RKO (cell line): ENCODE data around the gene SHANK3.

Experiments used
- DNase-seq: peaks from one replicate; pipeline ENCODE4 v3.0.0-alpha.2; 2016; ENCODE audit warnings: low spot score

Gene SHANK3

GRCh38 chr22:50678218-50678650, 5.6 kb downstream of the SHANK3 start:
- no peak for DNase-seq

DNA sequence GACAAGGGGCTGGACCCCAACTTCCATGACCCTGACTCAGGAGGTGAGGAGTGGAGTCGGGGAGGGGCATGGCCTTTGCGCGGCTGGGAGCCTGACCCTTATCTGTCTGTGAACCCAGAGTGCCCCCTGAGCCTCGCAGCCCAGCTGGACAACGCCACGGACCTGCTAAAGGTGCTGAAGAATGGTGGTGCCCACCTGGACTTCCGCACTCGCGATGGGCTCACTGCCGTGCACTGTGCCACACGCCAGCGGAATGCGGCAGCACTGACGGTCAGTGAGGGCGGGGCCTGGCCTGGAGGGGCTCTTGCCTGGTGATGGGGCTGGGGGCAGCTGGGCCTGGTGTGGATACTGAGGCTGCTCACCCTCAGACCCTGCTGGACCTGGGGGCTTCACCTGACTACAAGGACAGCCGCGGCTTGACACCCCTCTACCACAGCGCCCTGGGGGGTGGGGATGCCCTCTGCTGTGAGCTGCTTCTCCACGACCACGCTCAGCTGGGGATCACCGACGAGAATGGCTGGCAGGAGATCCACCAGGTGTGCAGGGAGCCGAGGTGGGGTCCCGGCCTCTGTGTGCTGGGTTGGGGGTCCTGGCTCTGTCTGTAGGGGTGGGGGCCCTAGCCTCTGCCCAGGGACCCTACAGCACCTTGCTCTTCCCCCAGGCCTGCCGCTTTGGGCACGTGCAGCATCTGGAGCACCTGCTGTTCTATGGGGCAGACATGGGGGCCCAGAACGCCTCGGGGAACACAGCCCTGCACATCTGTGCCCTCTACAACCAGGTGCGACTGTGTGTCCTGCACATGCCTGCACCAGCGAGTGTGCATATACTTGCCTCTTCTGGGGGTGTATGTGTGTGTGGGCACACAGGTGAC, 6.3 kb downstream of the SHANK3 start:
- no peak for DNase-seq

- no peak for DNase-seq
Observed at GRCh38 chr22:50683086-50683993, 10.7 kb downstream of the SHANK3 start.

- DNase-seq: no peak
Observed at GRCh38 chr22:50683994-50684371, 11.4 kb downstream of the SHANK3 start.

- DNase-seq: no peak
Observed at GRCh38 chr22:50684501-50684900, 11.9 kb downstream of the SHANK3 start.

GRCh38 chr22:50684986-50685385, 12.4 kb downstream of the SHANK3 start:
- DNase-seq: no peak

- no peak for DNase-seq
Observed at GRCh38 chr22:50686794-50687193, 14.2 kb downstream of the SHANK3 start.

DNA sequence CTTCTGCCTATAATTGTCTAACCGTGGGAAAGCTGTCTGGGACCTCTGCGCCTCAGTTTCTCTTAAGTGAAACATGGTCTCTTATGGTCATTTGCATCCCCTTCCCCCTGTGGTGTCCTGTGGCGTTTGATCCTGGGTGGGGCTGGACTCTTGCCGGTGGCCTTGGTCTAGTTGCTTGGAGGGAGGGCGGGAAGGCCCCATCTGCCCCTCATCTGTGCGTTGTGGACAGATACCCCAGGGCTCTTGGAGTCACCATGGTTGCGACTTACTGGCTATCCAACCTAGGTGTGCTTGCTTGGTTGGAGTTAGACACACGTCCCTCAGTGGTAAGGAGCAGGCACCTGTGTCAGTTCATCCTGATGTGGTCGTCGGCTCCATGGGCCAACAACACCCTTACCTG, 15.2 kb downstream of the SHANK3 start:
- DNase-seq: no peak

DNA sequence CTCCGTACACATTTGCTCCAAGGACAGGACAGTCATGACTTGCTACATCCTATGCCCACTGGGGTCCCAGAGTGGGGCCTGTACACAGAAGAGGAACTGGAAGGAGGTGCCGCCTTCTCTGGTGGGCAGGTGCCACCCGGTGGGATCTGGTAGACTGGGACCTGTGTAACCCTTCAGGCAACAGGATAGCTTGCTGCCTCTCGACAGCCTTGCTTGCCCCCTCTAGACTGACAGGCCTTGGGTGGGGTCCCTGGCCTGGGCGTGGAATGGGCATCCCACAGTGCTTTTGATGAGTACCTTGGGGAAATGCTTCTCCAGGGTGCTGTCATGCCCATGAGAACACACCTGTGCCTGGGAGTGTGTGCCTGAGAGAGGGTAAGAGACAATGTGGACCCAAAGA, 15.8 kb downstream of the SHANK3 start:
- DNase-seq: no peak

DNA sequence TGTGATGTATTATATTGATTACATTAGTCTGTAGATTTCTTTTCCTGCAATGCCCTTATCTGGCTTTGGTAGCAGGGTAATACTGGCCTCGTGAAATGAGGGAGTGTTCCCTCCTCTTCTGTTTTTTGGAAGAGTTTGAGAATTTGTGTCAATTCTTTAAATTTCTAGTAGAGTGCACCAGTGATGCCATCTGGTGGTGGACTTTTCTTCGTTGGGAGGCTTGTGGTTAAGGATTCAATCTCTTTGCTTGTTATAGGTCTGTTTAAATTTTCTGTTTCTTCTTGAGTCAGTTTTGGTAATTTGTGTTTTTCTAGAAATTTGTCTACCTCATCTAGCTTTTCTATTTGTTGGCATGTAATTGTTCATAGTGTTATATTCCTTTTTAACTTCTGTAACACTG, 18.9 kb downstream of the SHANK3 start:
- DNase-seq: peak; percentile 64

DNA sequence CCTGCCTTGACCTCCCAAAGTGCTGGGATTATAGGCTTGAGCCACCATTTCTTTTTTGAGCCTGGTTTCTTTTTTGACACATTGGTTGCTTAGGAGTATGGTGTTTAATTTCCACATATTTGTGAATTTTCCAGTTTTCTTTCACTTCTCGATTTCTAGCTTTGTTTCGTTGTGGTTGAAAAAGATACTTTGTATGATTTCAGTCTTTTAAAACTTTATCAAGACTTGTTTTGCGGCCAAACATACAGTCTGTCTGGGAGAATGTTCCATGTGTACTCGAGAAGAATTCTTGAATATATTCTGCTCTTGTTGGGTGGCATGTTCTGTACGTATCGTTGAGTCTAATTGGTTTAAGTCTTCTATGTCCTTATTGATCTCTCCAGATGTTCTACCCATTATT, 20.8 kb downstream of the SHANK3 start:
- DNase-seq: no peak

DNA sequence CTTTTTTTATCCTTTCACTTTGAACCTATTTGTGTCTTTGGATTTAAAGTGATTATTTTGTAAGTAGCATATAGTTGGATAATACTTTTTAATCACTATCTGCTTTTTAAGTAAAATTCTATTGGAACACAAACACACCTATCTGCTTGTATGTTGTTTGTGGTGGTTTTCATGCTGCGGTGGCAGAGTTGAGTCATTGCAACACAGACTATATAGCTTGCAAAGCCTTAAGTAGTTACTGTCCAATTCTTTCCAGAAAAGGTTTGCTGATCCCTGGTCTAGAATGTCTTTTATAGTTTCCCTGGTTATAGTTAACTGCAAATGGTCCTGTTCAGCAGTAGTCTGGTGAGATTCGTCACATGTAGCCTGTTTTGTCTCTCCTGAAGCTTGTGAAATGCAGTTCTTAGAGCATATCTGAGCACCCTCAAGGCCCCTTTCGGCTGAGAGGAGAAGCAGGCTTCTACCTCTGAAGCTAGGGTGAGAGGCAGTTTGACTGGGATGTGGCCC, 21.5 kb downstream of the SHANK3 start:
- no peak for DNase-seq

DNA sequence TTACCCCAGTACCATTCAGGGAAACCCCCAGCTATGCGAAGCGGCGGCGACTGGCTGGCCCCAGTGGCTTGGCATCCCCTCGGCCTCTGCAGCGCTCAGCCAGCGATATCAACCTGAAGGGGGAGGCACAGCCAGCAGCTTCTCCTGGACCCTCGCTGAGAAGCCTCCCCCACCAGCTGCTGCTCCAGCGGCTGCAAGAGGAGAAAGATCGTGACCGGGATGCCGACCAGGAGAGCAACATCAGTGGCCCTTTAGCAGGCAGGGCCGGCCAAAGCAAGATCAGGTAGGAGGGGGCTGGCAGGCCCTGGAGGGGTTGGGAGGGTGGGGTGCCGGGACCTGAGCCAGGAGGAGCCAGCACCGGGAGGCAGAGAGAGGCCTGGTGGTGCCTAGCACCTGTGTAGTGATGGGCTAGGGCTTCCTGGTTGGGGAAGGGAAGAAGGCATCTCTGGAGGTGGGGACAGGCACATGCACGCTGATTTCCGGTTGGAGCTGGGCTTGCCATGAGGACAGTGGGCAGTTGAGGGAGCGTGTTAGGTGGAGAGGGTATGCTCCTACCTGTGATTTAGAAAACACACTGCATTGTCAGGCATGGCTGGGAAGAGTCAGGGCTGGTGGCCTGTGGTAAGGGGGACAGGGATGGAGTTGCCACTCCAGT, 22.3 kb downstream of the SHANK3 start:
- DNase-seq: no peak

DNA sequence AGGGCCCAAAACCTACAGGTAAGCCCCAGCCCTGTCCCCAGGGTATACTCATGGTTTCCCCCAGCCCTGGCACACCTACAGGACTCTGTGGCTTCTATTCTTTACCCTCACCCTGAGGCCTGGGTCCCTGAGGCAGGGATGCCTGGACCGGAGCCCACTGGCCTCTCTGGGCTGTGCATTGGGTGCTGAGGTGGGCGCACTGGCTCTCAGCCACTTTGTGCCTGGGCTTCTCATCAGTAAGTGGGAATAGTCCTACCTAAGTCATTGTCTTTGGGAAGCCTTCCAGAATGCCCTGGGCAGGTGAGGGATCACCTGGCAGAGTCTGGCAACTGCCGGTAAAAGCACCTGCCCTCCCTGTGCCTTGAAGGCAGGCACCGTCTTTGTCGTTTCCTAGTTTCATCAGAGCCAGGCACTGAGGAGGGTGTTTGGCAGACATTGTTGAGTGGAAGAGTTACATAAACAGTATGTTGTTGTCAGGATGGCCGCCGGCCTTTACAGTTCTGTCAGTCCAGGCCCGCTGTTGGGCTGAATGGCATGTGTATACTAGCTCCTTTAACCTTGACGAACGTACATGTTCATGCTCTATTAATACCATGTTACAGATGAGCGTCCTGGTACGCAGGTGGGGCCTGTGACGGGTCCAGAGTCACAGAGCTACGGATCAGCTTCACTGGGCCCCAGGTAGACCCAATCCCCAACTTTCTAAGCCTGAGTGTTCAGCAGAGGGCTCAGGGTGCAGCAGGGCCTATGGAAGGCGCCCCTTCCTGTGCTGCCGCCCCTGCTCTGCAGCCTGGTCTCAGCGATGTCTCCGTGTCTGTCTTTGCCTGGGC, 23.0 kb downstream of the SHANK3 start:
- DNase-seq: no peak

DNA sequence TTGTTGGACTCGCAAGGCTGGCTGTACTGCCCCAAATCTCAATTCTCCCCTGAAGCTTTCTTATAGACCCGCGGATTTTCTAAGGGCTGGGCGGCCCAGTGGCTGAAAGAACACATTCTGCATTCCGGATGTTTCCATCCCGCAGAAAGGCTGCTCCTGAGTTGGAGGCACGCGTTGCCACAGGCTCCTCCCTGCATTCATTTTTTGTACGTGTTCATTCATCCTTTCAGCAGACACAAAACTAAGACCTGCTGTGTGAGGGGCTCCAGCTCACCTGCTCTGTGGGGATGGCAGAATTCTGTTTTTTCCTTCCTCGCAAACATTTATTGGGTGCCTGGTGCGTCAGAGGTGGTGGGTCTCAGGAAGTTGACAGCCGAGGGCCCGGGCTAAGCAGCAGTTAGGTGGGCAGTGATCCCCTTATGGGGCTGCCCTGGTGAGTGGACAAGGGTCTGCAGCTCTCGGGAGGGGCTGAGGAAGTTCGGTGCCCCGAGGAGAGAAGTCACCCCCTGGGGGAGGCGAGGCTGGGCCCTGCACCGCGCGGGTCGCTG, 23.7 kb downstream of the SHANK3 start:
- DNase-seq: no peak

GRCh38 chr22:50696799-50697561, 24.4 kb downstream of the SHANK3 start:
- no peak for DNase-seq

GRCh38 chr22:50697667-50698506, 25.3 kb downstream of the SHANK3 start:
- peak; percentile 21 for DNase-seq

GRCh38 chr22:50698546-50698945, 25.9 kb downstream of the SHANK3 start:
- DNase-seq: no peak

- DNase-seq: no peak
Observed at GRCh38 chr22:50699001-50699755, 26.6 kb downstream of the SHANK3 start.
